HCT116 (cell line): ENCODE results near the gene CACNA1C. TPM values are rescaled to one million over a fixed set of nuclear protein-coding genes. Genes with fewer than 3 reads are reported as not detected.

ENCODE experiments used
- ATAC-seq: fragments of 200-7000 bp; cut with Tn5 transposase; 2 replicates; pipeline ENCODE4 v1.9.1; 2020; ENCODE audit warnings: mild to moderate bottlenecking, moderate library complexity
- BruUV-seq: library from RNA; stranded (reverse); fragments of 400-500 nt; replicated peaks from 2 replicates; lab custom pipeline; 2021; lab: Mats Ljungman, UMichigan
- CTCF ChIA-PET: fragments of 300-600 bp; sonication (Branson Sonifier 250); formaldehyde crosslinking; loops from one replicate; lab custom pipeline; 2021; ENCODE audit warnings: antibody characterized with exemption; lab: Charles Lee
- POLR2A ChIA-PET: fragments of 300-600, 350-600 bp; sonication (Branson Sonifier 250); formaldehyde crosslinking; loops from one replicate; lab custom pipeline; 2021; ENCODE audit warnings: antibody characterized with exemption; lab: Charles Lee
- RAD21 ChIA-PET, 2 experiments: fragments of 300-600 bp; sonication (Branson Sonifier 250); formaldehyde crosslinking; loops; one replicate each; lab custom pipeline; 2023; ENCODE audit warnings: low total read pairs in 2 of 2; ENCODE audit not compliant: uncharacterized antibody in 2 of 2, unreplicated experiment in 2 of 2, low non-redundant PET in 1 of 2; lab: Charles Lee
- DNase-seq: peaks from one replicate; pipeline ENCODE4 v3.0.0-alpha.2; 2010; ENCODE audit warnings: low read depth, low spot score
- H2AFZ ChIP-seq: fragments of 200-600 bp; shearing (Covaris generic), sonication (generic); 2 replicates; pipeline ENCODE4 v1.6.1; 2017; ENCODE audit warnings: low read depth, mixed run types, mixed read lengths, antibody characterized with exemption, low read length; ENCODE audit not compliant: poor library complexity, severe bottlenecking
- H3K27ac ChIP-seq: 2 replicates; pipeline ENCODE4 v1.5.1; 2012; ENCODE audit warnings: low read depth, low read length
- H3K27me3 ChIP-seq: fragments of 200-600 bp; sonication (generic); 2 replicates; pipeline ENCODE4 v1.6.1; 2016; ENCODE audit warnings: mixed run types, low read length, mixed read lengths; ENCODE audit not compliant: insufficient read depth
- H3K36me3 ChIP-seq, 2 experiments: fragments of 200-500 bp in 1 of 2; fragments of 200-600 bp in 1 of 2; sonication (Bioruptor generic) in 1 of 2; sonication (generic) in 1 of 2; 2 replicates each; pipeline versions ENCODE4 v1.5.1 to v1.6.1; 2014 to 2016; ENCODE audit warnings: low read length in 2 of 2, inconsistent platforms in 1 of 2, mixed read lengths in 1 of 2, mixed run types in 1 of 2; ENCODE audit not compliant: insufficient read depth in 2 of 2, control insufficient read depth in 1 of 2
- H3K4me1 ChIP-seq, 2 experiments: fragments of 200-600 bp in 1 of 2; sonication (generic) in 1 of 2; 2 replicates each; pipeline versions ENCODE4 v1.5.1 to v1.6.1; 2012 to 2017; ENCODE audit warnings: low read length in 2 of 2, inconsistent platforms in 1 of 2, mild to moderate bottlenecking in 1 of 2, mixed read lengths in 1 of 2, mixed run types in 1 of 2, moderate library complexity in 1 of 2; ENCODE audit not compliant: insufficient read depth in 2 of 2, control insufficient read depth in 1 of 2
- H3K4me2 ChIP-seq: fragments of 200-600 bp; sonication (generic); 2 replicates; pipeline ENCODE4 v1.6.1; 2017; ENCODE audit warnings: mixed run types, low read length, mixed read lengths
- H3K4me3 ChIP-seq, 2 experiments: fragments of 200-600 bp in 1 of 2; sonication (generic) in 1 of 2; replicated peaks in 1 of 2; 2 replicates each; pipeline ENCODE4 v1.5.1; 2011 to 2016; ENCODE audit warnings: low read length in 2 of 2, control low read depth in 1 of 2, low read depth in 1 of 2, mild to moderate bottlenecking in 1 of 2, mixed read lengths in 1 of 2, mixed run types in 1 of 2
- H3K79me2 ChIP-seq: fragments of 200-600 bp; sonication (generic); 2 replicates; pipeline ENCODE4 v1.6.1; 2017; ENCODE audit warnings: mild to moderate bottlenecking, mixed run types, low read length, moderate library complexity, mixed read lengths; ENCODE audit not compliant: insufficient read depth
- H3K9ac ChIP-seq: fragments of 200-600 bp; sonication (generic); 2 replicates; pipeline ENCODE4 v1.6.1; 2016; ENCODE audit warnings: low read length, mixed read lengths
- H3K9me2 ChIP-seq: fragments of 200-600 bp; sonication (generic), shearing (Covaris generic); 2 replicates; pipeline ENCODE4 v1.6.1; 2017; ENCODE audit warnings: mixed run types, mild to moderate bottlenecking, moderate library complexity; ENCODE audit not compliant: insufficient read depth
- H3K9me3 ChIP-seq, 2 experiments: fragments of 200-500 bp in 1 of 2; fragments of 200-600 bp in 1 of 2; sonication (Bioruptor generic) in 1 of 2; sonication (generic) in 1 of 2; 2 replicates each; pipeline ENCODE4 v1.6.1; 2014 to 2017; ENCODE audit warnings: low read length in 2 of 2, mixed read lengths in 2 of 2, inconsistent platforms in 1 of 2, low read depth in 1 of 2, mild to moderate bottlenecking in 1 of 2, mixed run types in 1 of 2, moderate library complexity in 1 of 2; ENCODE audit not compliant: control insufficient read depth in 1 of 2, insufficient read depth in 1 of 2
- H4K20me1 ChIP-seq: fragments of 200-600 bp; sonication (generic), shearing (Covaris generic); 2 replicates; pipeline ENCODE4 v1.6.1; 2017; ENCODE audit warnings: mixed run types, mild to moderate bottlenecking, moderate library complexity; ENCODE audit not compliant: insufficient read depth
- CBX3 ChIP-seq: IDR thresholded peaks from 2 replicates; pipeline ENCODE4 v1.6.1; 2012; ENCODE audit warnings: low read depth
- CEBPB ChIP-seq: IDR thresholded peaks from 2 replicates; pipeline ENCODE4 v1.6.1; 2012; ENCODE audit warnings: low read depth
- CTCF ChIP-seq, 3 experiments: fragments of 200-600 bp in 1 of 3; sonication (generic) in 1 of 3; IDR thresholded peaks in 2 of 3; conservative IDR thresholded peaks in 1 of 3; 2 replicates each; pipeline ENCODE4 v1.5.1; 2012 to 2017; ENCODE audit warnings: low read depth in 2 of 3, low read length in 2 of 3, antibody characterized with exemption in 1 of 3, borderline replicate concordance in 1 of 3, control low read depth in 1 of 3, mild to moderate bottlenecking in 1 of 3, mixed read lengths in 1 of 3, mixed run types in 1 of 3, moderate library complexity in 1 of 3; ENCODE audit not compliant: insufficient read depth in 1 of 3
- EZH2 ChIP-seq: fragments of 200-600 bp; sonication (generic); IDR thresholded peaks from 2 replicates; pipeline ENCODE4 v1.6.1; 2017; ENCODE audit warnings: antibody characterized with exemption, mixed run types
- EZH2phosphoT487 ChIP-seq: fragments of 200-600 bp; IDR thresholded peaks from 2 replicates; pipeline ENCODE4 v1.6.1; 2018; ENCODE audit warnings: antibody characterized with exemption, borderline replicate concordance
- FOSL1 ChIP-seq: IDR thresholded peaks from 2 replicates; pipeline ENCODE4 v1.6.1; 2012; ENCODE audit warnings: low read depth
- POLR2AphosphoS5 ChIP-seq: IDR thresholded peaks from 2 replicates; pipeline ENCODE4 v1.6.1; 2011; ENCODE audit warnings: mild to moderate bottlenecking, low read depth, low read length, moderate library complexity
- RAD21 ChIP-seq: IDR thresholded peaks from 2 replicates; pipeline ENCODE4 v1.6.1; 2012; ENCODE audit warnings: low read depth, mild to moderate bottlenecking
- SIN3A ChIP-seq: IDR thresholded peaks from 2 replicates; pipeline ENCODE4 v1.6.1; 2012; ENCODE audit warnings: low read depth
- TCF7L2 ChIP-seq: IDR thresholded peaks from 2 replicates; pipeline ENCODE4 v1.7.0; 2011; ENCODE audit warnings: borderline replicate concordance, inconsistent platforms; ENCODE audit not compliant: insufficient read depth, insufficient read length; ENCODE audit errors: extremely low read depth
- ZFX ChIP-seq: fragments of 450-650 bp; IDR thresholded peaks from 2 replicates; pipeline ENCODE4 v1.6.1; 2017
- ZNF274 ChIP-seq: fragments of 200-500 bp; sonication (Bioruptor generic); IDR thresholded peaks from 2 replicates; pipeline ENCODE4 v1.6.1; 2014; ENCODE audit warnings: mild to moderate bottlenecking, low read depth, low read length, inconsistent platforms
- intact Hi-C: fragments of 100-400 bp; cut with micrococcal nuclease; formaldehyde crosslinking; loops from 2 replicates; pipeline ENCODE4 v1.10.0; 2022
- total RNA-seq: library from RNA; stranded (reverse); gene quantifications from one replicate; pipeline ENCODE4 v1.2.1, GENCODE V29; 2021; ENCODE audit not compliant: unreplicated experiment
- TF ChIP-seq, protein P1 (sequence below): IDR thresholded peaks from 2 replicates; pipeline ENCODE4 v1.6.1; 2012
- TF ChIP-seq, protein P2 (sequence below): IDR thresholded peaks from 2 replicates; pipeline ENCODE4 v1.6.1; 2012

The CACNA1C gene
- total RNA-seq, 1 experiment from 2014 or later = 0.05 TPM

GRCh38 chr12:2403221-2403976, 350.6 kb downstream of the CACNA1C start (continued):
- TF ChIP-seq TCF7L2 = no peak
- TF ChIP-seq RAD21 = no peak

GRCh38 chr12:2405039-2405438, 352.3 kb downstream of the CACNA1C start:
- Histone ChIP-seq H3K79me2 (no peaks in the 10 kb centered on the region), H3K36me3 (no peaks in the 10 kb centered on the region), H3K4me1 (no peaks in the 10 kb centered on the region), H3K27ac (no peak overlapping the region)
- ATAC-seq = no peak
- TF ChIP-seq ZNF274 = no peak
- TF ChIP-seq, protein P1, sequence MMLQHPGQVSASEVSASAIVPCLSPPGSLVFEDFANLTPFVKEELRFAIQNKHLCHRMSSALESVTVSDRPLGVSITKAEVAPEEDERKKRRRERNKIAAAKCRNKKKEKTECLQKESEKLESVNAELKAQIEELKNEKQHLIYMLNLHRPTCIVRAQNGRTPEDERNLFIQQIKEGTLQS = no peak
- no peak for TF ChIP-seq EZH2
- TF ChIP-seq FOSL1 = no peak
- no peak for TF ChIP-seq ZFX
- TF ChIP-seq, all 23 proteins: peak for 0
- no peak overlapping the region for H2AFZ ChIP-seq
- no peaks in the 10 kb centered on the region for H3K9me3 ChIP-seq
- no peaks in the 10 kb centered on the region for H4K20me1 ChIP-seq
- no peak overlapping the region for H3K4me3 ChIP-seq
- no peaks in the 10 kb centered on the region for H3K9me2 ChIP-seq
- no peak overlapping the region for H3K9ac ChIP-seq
- ChIA-PET POLR2A (no interaction called here), RAD21 (no interaction called here), CTCF (no interaction called here)
- no TSS peak for BruUV-seq
- no peak for DNase-seq
- no peak overlapping the region for H3K4me2 ChIP-seq
- intact Hi-C loops = no loop called here
- H3K27me3 ChIP-seq = peaks cover 34% of the 10 kb centered on the region

DNA sequence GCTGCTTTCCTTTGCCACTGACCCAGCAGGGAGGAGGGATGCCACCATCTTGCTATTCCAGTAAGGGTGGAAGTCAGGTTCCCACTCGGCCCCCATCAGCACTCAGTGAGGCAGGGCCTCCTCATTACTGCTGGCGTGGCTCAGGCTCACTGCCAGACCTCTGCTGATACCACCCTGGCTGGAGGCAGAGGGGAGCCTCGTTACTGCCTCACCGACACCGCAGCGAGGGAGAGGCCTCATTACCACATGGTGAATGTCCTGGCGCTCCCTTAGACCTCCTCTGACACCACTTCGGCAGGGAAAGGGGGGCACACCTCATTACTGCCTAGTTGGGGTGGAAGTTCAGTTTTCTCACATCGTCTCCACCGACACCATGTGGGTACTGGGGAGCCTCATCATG, 354.1 kb downstream of the CACNA1C start:
- H4K20me1 ChIP-seq = no peaks in the 10 kb centered on the region
- H3K27me3 ChIP-seq = peaks cover 36% of the 10 kb centered on the region
- H3K4me3 ChIP-seq = no peak overlapping the region
- H3K27ac ChIP-seq = no peak overlapping the region
- no peaks in the 10 kb centered on the region for H3K9me2 ChIP-seq
- H3K79me2 ChIP-seq = no peaks in the 10 kb centered on the region
- ATAC-seq = no peak
- H3K4me1 ChIP-seq = no peaks in the 10 kb centered on the region
- RAD21 ChIA-PET = no interaction called here
- POLR2A ChIA-PET = no interaction called here
- no peaks in the 10 kb centered on the region for H3K9me3 ChIP-seq
- H3K4me2 ChIP-seq = no peak overlapping the region
- no TSS peak for BruUV-seq
- H2AFZ ChIP-seq = no peak overlapping the region
- H3K36me3 ChIP-seq = no peaks in the 10 kb centered on the region
- no peak overlapping the region for H3K9ac ChIP-seq
- intact Hi-C loops = no loop called here
- CTCF ChIA-PET = no interaction called here
- no peak for DNase-seq
- no peak for TF ChIP-seq CTCF (IDR thresholded peaks at IDR 0.05 in 2 of 3, conservative IDR thresholded peaks at IDR 0.05 in 1 of 3; ENCODE audit: borderline replicate concordance in 1 of 3, insufficient read depth in 1 of 3, low read depth in 2 of 3, low read length in 2 of 3)
- TF ChIP-seq FOSL1 = no peak
- TF ChIP-seq TCF7L2 = no peak
- TF ChIP-seq, protein P2, sequence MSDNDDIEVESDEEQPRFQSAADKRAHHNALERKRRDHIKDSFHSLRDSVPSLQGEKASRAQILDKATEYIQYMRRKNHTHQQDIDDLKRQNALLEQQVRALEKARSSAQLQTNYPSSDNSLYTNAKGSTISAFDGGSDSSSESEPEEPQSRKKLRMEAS = no peak
- TF ChIP-seq EZH2phosphoT487 = no peak
- no peak for TF ChIP-seq CEBPB
- no peak for TF ChIP-seq EZH2
- TF ChIP-seq CBX3 = no peak
- TF ChIP-seq POLR2AphosphoS5 = no peak
- TF ChIP-seq SIN3A = no peak
